ENCODE results near the gene CCDC51. TPM values are rescaled to one million over a fixed set of nuclear protein-coding genes. Genes with fewer than 3 reads are reported as not detected.

Gene CCDC51
- total and polyA plus RNA-seq, 7 donors = 9.4 to 22.5 (median 13.3) TPM

DNA sequence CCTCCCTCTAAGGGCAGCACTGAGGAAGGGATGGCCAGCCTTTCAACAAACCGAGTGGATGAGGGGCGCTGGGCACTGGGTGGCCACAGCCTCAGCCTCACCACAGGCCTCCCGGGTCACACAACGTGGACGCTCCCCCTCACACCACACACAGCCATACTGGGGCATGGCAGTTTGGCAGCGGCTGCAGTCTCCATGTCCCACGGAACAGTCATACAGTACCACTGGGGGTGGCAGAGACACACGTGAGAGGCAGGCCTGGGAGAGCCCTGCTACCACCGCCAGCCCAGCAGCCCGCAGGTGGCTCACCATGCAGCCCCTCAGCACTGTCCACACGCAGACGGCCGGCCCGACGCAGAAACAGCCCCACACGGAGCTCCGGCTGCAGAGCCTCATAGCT, 21.8 kb downstream of the CCDC51 start:
- WGBS, 2 donors = 93 to 94% methylated on average over 17 of the region's 17 CpGs
- H3K9me3 ChIP-seq = no peaks in the 10 kb centered on the region
- DNase-seq = no peak
- peaks cover 24 to 81% (median 59%) of the 10 kb centered on the region in 4 donors for H3K36me3 ChIP-seq
- TF ChIP-seq POLR2A (IDR thresholded peaks at IDR 0.05) (no peak), POLR2AphosphoS5 (IDR thresholded peaks at IDR 0.05) (no peak), EP300 (IDR thresholded peaks at IDR 0.05) (no peak)
- TF ChIP-seq, protein P1, sequence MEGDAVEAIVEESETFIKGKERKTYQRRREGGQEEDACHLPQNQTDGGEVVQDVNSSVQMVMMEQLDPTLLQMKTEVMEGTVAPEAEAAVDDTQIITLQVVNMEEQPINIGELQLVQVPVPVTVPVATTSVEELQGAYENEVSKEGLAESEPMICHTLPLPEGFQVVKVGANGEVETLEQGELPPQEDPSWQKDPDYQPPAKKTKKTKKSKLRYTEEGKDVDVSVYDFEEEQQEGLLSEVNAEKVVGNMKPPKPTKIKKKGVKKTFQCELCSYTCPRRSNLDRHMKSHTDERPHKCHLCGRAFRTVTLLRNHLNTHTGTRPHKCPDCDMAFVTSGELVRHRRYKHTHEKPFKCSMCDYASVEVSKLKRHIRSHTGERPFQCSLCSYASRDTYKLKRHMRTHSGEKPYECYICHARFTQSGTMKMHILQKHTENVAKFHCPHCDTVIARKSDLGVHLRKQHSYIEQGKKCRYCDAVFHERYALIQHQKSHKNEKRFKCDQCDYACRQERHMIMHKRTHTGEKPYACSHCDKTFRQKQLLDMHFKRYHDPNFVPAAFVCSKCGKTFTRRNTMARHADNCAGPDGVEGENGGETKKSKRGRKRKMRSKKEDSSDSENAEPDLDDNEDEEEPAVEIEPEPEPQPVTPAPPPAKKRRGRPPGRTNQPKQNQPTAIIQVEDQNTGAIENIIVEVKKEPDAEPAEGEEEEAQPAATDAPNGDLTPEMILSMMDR (IDR thresholded peaks at IDR 0.05) = no peak
- H3K27ac ChIP-seq = no peak overlapping the region
- H3K27me3 ChIP-seq = no peaks in the 10 kb centered on the region
- no peak overlapping the region for H3K4me3 ChIP-seq
- intact Hi-C loops (cut with DNase I) = no loop called here
- H3K4me1 ChIP-seq = peaks cover 3 to 39% (median 30%) of the 10 kb centered on the region in 4 donors

DNA sequence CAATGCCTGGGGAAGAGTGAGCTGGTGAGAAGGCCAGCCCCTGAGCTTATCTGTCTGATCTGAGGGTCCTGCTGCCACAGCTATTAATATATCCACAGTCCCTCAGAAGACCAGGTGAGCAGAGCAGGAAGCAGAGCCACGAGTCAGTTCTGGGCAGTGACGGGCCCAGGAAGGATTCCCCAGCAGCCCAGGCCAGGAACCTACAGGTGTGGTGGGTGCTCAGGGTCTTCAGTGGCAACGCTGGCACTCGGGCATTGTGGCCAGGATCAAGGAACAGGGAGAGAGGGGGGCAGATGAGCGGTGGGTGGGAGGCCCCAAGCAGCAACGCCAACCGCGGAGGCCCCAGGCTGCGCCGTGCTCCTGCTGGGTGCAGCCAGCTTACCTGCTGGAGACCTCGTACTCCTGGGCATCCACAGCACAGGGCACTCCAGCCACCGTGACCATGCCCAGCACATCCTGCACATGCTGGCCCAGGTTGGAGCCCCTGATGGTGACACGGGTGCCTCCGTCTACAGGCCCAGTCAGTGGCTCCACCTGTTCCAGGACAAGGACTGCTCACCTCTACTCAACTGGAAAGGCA, 22.3 kb downstream of the CCDC51 start:
- H3K4me3 ChIP-seq = no peak overlapping the region
- TF ChIP-seq EP300 (IDR thresholded peaks at IDR 0.05) (no peak), POLR2A (IDR thresholded peaks at IDR 0.05) (no peak), POLR2AphosphoS5 (IDR thresholded peaks at IDR 0.05) (no peak)
- TF ChIP-seq, protein P1 (IDR thresholded peaks at IDR 0.05) = no peak
- H3K27ac ChIP-seq = peak overlapping the region in 1 of 4 donors; percentile 55
- intact Hi-C loops (cut with DNase I) = no loop called here
- DNase-seq = no peak
- H3K4me1 ChIP-seq = peaks cover 1 to 38% (median 27%) of the 10 kb centered on the region in 4 donors
- H3K36me3 ChIP-seq = peaks cover 25 to 85% (median 64%) of the 10 kb centered on the region in 4 donors
- H3K9me3 ChIP-seq = no peaks in the 10 kb centered on the region
- 94% methylated on average over 14 of the region's 14 CpGs for WGBS, 2 donors
- H3K27me3 ChIP-seq = no peaks in the 10 kb centered on the region

DNA sequence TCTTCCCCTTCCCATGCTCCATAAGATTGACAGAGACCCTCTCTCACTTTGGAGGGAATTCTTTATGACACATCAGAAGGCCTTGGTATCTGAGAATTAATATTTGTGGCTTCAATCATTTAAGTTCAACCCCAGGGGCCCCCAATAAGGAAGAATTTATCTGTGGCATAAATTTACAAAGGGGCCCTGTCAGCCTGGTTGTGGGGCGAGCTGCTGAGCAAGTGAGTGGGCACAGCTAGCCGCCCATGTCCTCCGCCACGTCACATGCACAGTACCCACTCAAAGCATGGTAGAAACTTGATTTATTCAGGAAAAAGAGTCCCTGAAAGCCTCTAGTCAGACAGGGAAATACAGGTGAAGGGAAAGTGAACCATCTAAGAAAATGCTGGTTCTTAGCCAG, 23.4 kb downstream of the CCDC51 start:
- no peaks in the 10 kb centered on the region for H3K27me3 ChIP-seq
- H3K9me3 ChIP-seq = no peaks in the 10 kb centered on the region
- H3K4me1 ChIP-seq = peaks cover 1 to 30% (median 19%) of the 10 kb centered on the region in 4 donors
- peak overlapping the region in 2 of 4 donors; percentile 71 to 76 for H3K27ac ChIP-seq
- H3K36me3 ChIP-seq = peaks cover 34 to 96% (median 72%) of the 10 kb centered on the region in 4 donors
- intact Hi-C loops (cut with DNase I) = no loop called here
- no peak for DNase-seq
- TF ChIP-seq EP300 (IDR thresholded peaks at IDR 0.05) (no peak), POLR2A (IDR thresholded peaks at IDR 0.05) (no peak), POLR2AphosphoS5 (IDR thresholded peaks at IDR 0.05) (no peak)
- TF ChIP-seq, protein P1 (IDR thresholded peaks at IDR 0.05) = no peak
- no peak overlapping the region for H3K4me3 ChIP-seq
- 95 to 96% methylated on average over 4 of the region's 4 CpGs for WGBS, 2 donors

DNA sequence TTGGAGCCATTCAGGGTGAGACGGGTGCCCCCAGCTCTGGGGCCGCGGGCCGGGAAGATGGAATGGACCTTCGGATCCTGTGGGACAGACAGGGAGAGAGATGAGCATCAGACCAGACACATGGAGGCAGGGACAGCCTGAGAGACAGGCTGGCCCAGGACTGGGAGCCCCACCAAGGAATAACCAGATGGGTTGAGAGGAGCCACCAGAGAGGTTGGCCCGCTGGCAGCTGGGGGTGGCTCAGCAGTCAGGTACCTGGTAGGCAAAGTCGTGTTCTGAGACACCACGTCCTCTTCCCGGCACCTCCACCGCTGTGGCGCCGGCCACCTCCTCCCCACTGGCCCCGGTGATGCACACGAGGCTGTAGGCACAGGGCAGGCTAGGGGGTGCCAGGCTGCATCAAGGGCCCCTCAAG, 23.8 kb downstream of the CCDC51 start:
- no peak overlapping the region for H3K4me3 ChIP-seq
- H3K36me3 ChIP-seq = peaks cover 39 to 98% (median 76%) of the 10 kb centered on the region in 4 donors
- TF ChIP-seq POLR2AphosphoS5 (IDR thresholded peaks at IDR 0.05) (no peak), EP300 (IDR thresholded peaks at IDR 0.05) (no peak)
- H3K4me1 ChIP-seq = peaks cover 1 to 30% (median 19%) of the 10 kb centered on the region in 4 donors
- DNase-seq = no peak
- H3K27ac ChIP-seq = peak overlapping the region in 2 of 4 donors; percentile 71 to 76
- H3K9me3 ChIP-seq = no peaks in the 10 kb centered on the region
- no peaks in the 10 kb centered on the region for H3K27me3 ChIP-seq
- 92% methylated on average over 14 of the region's 14 CpGs for WGBS, 2 donors
- intact Hi-C loops (cut with DNase I) = no loop called here

DNA sequence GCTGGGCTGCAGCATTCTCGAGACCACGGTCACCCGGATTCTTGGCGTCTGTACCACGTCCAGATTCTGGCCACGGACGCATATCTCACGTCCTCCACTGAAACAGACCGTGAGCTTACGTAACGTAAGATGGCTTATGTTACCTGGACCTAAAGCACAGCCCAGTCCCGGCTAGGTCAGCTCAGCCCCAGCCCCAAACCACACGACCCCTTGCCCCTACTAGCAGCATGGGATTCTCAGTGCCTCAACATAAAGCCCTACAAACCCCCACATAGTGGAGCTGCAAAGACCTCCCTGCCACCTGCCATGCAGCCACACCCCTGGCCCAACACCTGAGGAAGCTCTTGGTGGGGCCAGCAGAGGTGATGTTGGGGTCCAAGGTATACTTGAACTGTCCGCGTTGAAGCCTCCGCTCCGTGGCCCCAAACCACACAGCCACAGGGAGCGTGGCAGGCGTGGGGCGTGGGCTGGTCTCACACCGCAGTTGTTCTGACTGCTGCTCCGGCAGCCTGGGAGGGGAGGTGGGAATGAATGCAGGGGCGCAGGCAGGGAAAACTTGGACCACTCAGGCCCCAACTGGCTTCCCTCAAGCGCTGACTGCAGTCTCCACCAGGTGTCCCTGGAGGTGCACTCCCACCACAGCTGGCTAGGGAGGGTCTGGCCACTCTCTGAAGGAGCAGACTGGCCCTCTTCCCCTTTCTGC, 24.5 kb downstream of the CCDC51 start:
- intact Hi-C loops (cut with DNase I) = no loop called here
- no peak overlapping the region for H3K4me3 ChIP-seq
- peak overlapping the region in 3 of 4 donors; percentile 61 to 76 (median 71) for H3K27ac ChIP-seq
- DNase-seq = peak; percentile 54
- H3K36me3 ChIP-seq = peaks cover 46 to 98% (median 81%) of the 10 kb centered on the region in 4 donors
- peaks cover 1 to 30% (median 19%) of the 10 kb centered on the region in 4 donors for H3K4me1 ChIP-seq
- TF ChIP-seq, protein P1 (IDR thresholded peaks at IDR 0.05) = no peak
- TF ChIP-seq POLR2A (IDR thresholded peaks at IDR 0.05) = no peak
- TF ChIP-seq POLR2AphosphoS5 (IDR thresholded peaks at IDR 0.05) = no peak
- TF ChIP-seq EP300 (IDR thresholded peaks at IDR 0.05) = no peak
- WGBS, 2 donors = 94 to 96% methylated on average over 24 of the region's 24 CpGs
- no peaks in the 10 kb centered on the region for H3K27me3 ChIP-seq
- H3K9me3 ChIP-seq = no peaks in the 10 kb centered on the region
